Measurements from ENCODE around the gene CLDND2. TPM values are rescaled to one million over a fixed set of nuclear protein-coding genes. Genes with fewer than 3 reads are reported as not detected.

The CLDND2 gene
- total and polyA plus RNA-seq, 12 donors = 0.73 to 11.7 (median 2.6) TPM; not detected in 4

- intact Hi-C loops (cut with DNase I) = loop anchor here in 1 of 2 donors (10.0 kb wide), 2 partner anchors 65 to 315 kb away; no protein-coding TSS in a partner anchor
- 1 to 2% (median 1%) methylated on average over 20 to 107 of the region's 107 CpGs for WGBS, 4 donors
- H3K9me3 ChIP-seq (replicated peaks in 1 of 3) = no peaks in the 10 kb centered on the region
- DNase-seq = peak; percentile 99 to 100 (median 99)
- H3K4me3 ChIP-seq = peak overlapping the region in 3 of 4 donors; percentile 8 to 75 (median 44)
- H3K4me1 ChIP-seq (replicated peaks in 1 of 2) = peaks cover 7 to 14% of the 10 kb centered on the region in 2 donors
- H3K27ac ChIP-seq = peak overlapping the region in 4 of 5 donors; percentile 13 to 87 (median 44)
- peaks cover 0 to 5% of the 10 kb centered on the region in 2 donors for H3K36me3 ChIP-seq (replicated peaks in 1 of 2)
- no peaks in the 10 kb centered on the region for H3K27me3 ChIP-seq
- TF ChIP-seq CTCF (IDR thresholded peaks at IDR 0.05) (peak in 2 of 6 experiments; percentile 41 to 72), POLR2A (IDR thresholded peaks at IDR 0.05) (peak; percentile 68 to 71)
These were observed 28.8 kb downstream of the CLDND2 start for GRCh38 chr19:51339687-51340656.

- H3K4me1 ChIP-seq (replicated peaks in 1 of 2) = peaks cover 7 to 14% of the 10 kb centered on the region in 2 donors
- H3K36me3 ChIP-seq (replicated peaks in 1 of 2) = no peaks in the 10 kb centered on the region
- DNase-seq = peak in 1 of 7 donors; percentile 21
- no peaks in the 10 kb centered on the region for H3K27me3 ChIP-seq
- peak overlapping the region in 2 of 4 donors; percentile 44 to 75 for H3K4me3 ChIP-seq
- 1% methylated on average over 10 of the region's 10 CpGs for WGBS, 4 donors
- intact Hi-C loops (cut with DNase I) = loop anchor here in 1 of 2 donors (10.0 kb wide), 2 partner anchors 66 to 316 kb away; no protein-coding TSS in a partner anchor
- H3K27ac ChIP-seq = peak overlapping the region in 4 of 5 donors; percentile 13 to 87 (median 44)
- TF ChIP-seq CTCF (IDR thresholded peaks at IDR 0.05) (no peak), POLR2A (IDR thresholded peaks at IDR 0.05) (no peak)
- no peaks in the 10 kb centered on the region for H3K9me3 ChIP-seq (replicated peaks in 1 of 3)
These were observed 29.5 kb downstream of the CLDND2 start for GRCh38 chr19:51339313-51339686.

DNA sequence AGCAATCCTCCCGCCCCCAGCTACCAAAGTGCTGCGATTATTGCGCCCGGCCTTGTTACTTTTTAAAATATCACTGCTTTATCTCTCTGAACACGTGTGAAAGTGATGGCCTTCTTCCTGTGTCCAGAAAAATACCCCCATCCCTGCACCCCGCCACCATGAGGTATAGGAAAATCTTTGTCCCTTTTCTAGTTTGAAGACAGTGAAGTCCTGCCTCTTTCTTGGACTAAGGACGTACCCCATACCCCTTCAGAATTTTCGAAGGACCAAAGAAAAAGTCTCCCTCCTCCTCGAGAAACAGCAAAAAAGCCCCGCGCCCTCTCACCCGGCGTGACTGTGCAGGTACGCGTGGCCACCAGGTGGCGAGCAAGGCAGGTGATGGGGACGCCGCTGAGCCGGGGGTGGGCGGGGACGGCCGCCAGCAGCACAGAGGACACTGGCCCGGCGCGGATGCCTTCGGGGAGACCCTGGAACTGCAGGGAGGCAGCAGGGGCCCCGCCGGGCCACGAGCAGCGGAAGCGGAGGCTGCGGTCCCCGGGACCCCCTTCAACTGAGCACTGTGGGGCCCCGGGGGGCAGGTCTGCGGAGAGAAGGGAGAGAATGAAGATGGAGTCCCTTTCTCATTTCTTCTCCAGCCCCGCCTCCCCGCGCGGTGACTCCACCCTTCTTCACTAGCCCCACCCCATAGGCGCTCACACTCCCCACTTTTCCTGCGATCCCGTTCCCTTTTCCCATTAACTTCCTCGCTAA is 30.1 kb downstream of the CLDND2 start:
- TF ChIP-seq CTCF (IDR thresholded peaks at IDR 0.05) = peak; percentile 74 to 94 (median 82)
- no peak for TF ChIP-seq POLR2A (IDR thresholded peaks at IDR 0.05)
- Histone ChIP-seq H3K4me3 (peak overlapping the region in 2 of 4 donors; percentile 44 to 75), H3K27ac (peak overlapping the region in 4 of 5 donors; percentile 13 to 87 (median 44)), H3K36me3 (replicated peaks in 1 of 2) (no peaks in the 10 kb centered on the region), H3K9me3 (replicated peaks in 1 of 3) (no peaks in the 10 kb centered on the region), H3K27me3 (no peaks in the 10 kb centered on the region), H3K4me1 (replicated peaks in 1 of 2) (peaks cover 7 to 14% of the 10 kb centered on the region in 2 donors)
- 4 to 6% (median 5%) methylated on average over 24 to 43 of the region's 43 CpGs for WGBS, 4 donors
- intact Hi-C loops (cut with DNase I) = loop anchor here in 1 of 2 donors (10.0 kb wide), 2 partner anchors 66 to 316 kb away; no protein-coding TSS in a partner anchor
- DNase-seq = peak; percentile 80 to 90 (median 86)

All from adrenal gland (tissue), 12 donors.